GM12878 (cell line): ENCODE measurements around the gene ZBTB7B. TPM values are rescaled to one million over a fixed set of nuclear protein-coding genes. Genes with fewer than 3 reads are reported as not detected.

Experiments used
- ATAC-seq: fragments of 200-7000 bp; cut with Tn5 transposase; 3 replicates; pipeline ENCODE4 v1.9.1; 2020; ENCODE audit warnings: mild to moderate bottlenecking, moderate library complexity
- BruUV-seq: library from RNA; stranded (reverse); fragments of 400-500 nt; replicated peaks from 2 replicates; lab custom pipeline; 2021; lab: Mats Ljungman, UMichigan
- CTCF ChIA-PET: fragments of 300-600 bp; sonication (Branson Sonifier 250); formaldehyde crosslinking; extraction: SDS; loops from one replicate; lab custom pipeline; 2021; ENCODE audit warnings: inconsistent platforms; lab: Yijun Ruan, JAX
- POLR2A ChIA-PET: fragments of 350-600 bp; formaldehyde crosslinking; extraction: SDS; loops from one replicate; lab custom pipeline; 2021; ENCODE audit warnings: inconsistent platforms; lab: Charles Lee
- RAD21 ChIA-PET: fragments of 300-600 bp; sonication (Branson Sonifier 250); formaldehyde crosslinking; loops from one replicate; lab custom pipeline; 2023; ENCODE audit warnings: antibody characterized with exemption; ENCODE audit not compliant: unreplicated experiment; lab: Charles Lee
- SMC1A ChIA-PET: fragments of 300-600 bp; sonication (Branson Sonifier 250); formaldehyde crosslinking; loops from one replicate; lab custom pipeline; 2023; ENCODE audit not compliant: unreplicated experiment, uncharacterized antibody; lab: Charles Lee
- DNase-seq: peaks from one replicate; pipeline ENCODE4 v3.0.0-alpha.2; 2011; ENCODE audit warnings: low read depth, low spot score
- FAIRE-seq: peaks from 3 replicates; lab custom pipeline; 2011; peaks lifted over from hg19 to GRCh38; lab: Jason Lieb, UNC
- H2AFZ ChIP-seq: 2 replicates; pipeline ENCODE4 v1.6.0; 2011; ENCODE audit warnings: low read depth, low read length, control low read depth; ENCODE audit not compliant: control insufficient read depth
- H3K27ac ChIP-seq: 2 replicates; pipeline ENCODE4 v1.5.1; 2011; ENCODE audit warnings: control low read depth; ENCODE audit not compliant: control insufficient read depth, insufficient read depth
- H3K27me3 ChIP-seq, 2 experiments: replicated peaks in 1 of 2; 2 replicates each; pipeline versions ENCODE4 v1.6.0 to v1.6.1; 2011; ENCODE audit warnings: low read length in 1 of 2; ENCODE audit not compliant: control insufficient read depth in 2 of 2, insufficient read depth in 2 of 2
- H3K36me3 ChIP-seq, 2 experiments: 2 replicates each; pipeline ENCODE4 v1.5.1; 2011; ENCODE audit warnings: low read length in 1 of 2; ENCODE audit not compliant: control insufficient read depth in 2 of 2, insufficient read depth in 2 of 2
- H3K4me1 ChIP-seq: 2 replicates; pipeline ENCODE4 v1.6.1; 2011; ENCODE audit warnings: mild to moderate bottlenecking, low read length, moderate library complexity, mixed read lengths; ENCODE audit not compliant: control insufficient read depth, insufficient read depth
- H3K4me2 ChIP-seq: 2 replicates; pipeline ENCODE4 v1.6.0; 2011; ENCODE audit warnings: control low read depth; ENCODE audit not compliant: control insufficient read depth, insufficient read depth
- H3K4me3 ChIP-seq: fragments of 200-600 bp; sonication (generic); 2 replicates; pipeline ENCODE4 v1.5.1; 2016
- H3K79me2 ChIP-seq: 2 replicates; pipeline ENCODE4 v1.6.0; 2011; ENCODE audit warnings: low read length; ENCODE audit not compliant: control insufficient read depth, insufficient read depth
- H3K9ac ChIP-seq: 2 replicates; pipeline ENCODE4 v1.8.0; 2011; ENCODE audit warnings: low read length, control low read depth, mixed read lengths; ENCODE audit not compliant: control insufficient read depth, insufficient read depth
- H3K9me3 ChIP-seq: replicated peaks from 3 replicates; pipeline ENCODE4 v1.5.1; 2011; ENCODE audit warnings: mild to moderate bottlenecking, low read length; ENCODE audit not compliant: control insufficient read depth, insufficient read depth
- H4K20me1 ChIP-seq: 2 replicates; pipeline ENCODE4 v1.6.0; 2011; ENCODE audit not compliant: control insufficient read depth, insufficient read depth
- CBFB ChIP-seq: IDR thresholded peaks from 2 replicates; pipeline ENCODE4 v1.6.1; 2016; ENCODE audit warnings: antibody characterized with exemption, low read depth
- CHD1 ChIP-seq: IDR thresholded peaks from 2 replicates; pipeline ENCODE4 v1.6.1; 2012; ENCODE audit warnings: low read depth, low read length, improper control_type of control experiment
- CHD2 ChIP-seq: IDR thresholded peaks from 2 replicates; pipeline ENCODE4 v1.6.1; 2011; ENCODE audit warnings: low read depth, low read length, improper control_type of control experiment, borderline replicate concordance
- DPF2 ChIP-seq: fragments of 450-650 bp; IDR thresholded peaks from 2 replicates; pipeline ENCODE4 v1.6.1; 2017; ENCODE audit warnings: mild to moderate bottlenecking
- EZH2 ChIP-seq: IDR thresholded peaks from 2 replicates; pipeline ENCODE4 v1.6.1; 2012; ENCODE audit warnings: low read depth, mild to moderate bottlenecking, control low read depth, inconsistent platforms, low read length, borderline replicate concordance; ENCODE audit not compliant: control insufficient read depth
- FOXK2 ChIP-seq: fragments of 450-650 bp; IDR thresholded peaks from 2 replicates; pipeline ENCODE4 v1.6.1; 2017; ENCODE audit warnings: mild to moderate bottlenecking, moderate library complexity
- HCFC1 ChIP-seq: fragments of 150-350 bp; IDR thresholded peaks from 2 replicates; pipeline ENCODE4 v1.6.1; 2014; ENCODE audit warnings: low read length
- HDGF ChIP-seq: fragments of 450-650 bp; IDR thresholded peaks from 2 replicates; pipeline ENCODE4 v1.6.1; 2016; ENCODE audit warnings: antibody characterized with exemption
- IKZF1 ChIP-seq: fragments of 450-650 bp; conservative IDR thresholded peaks from 2 replicates; pipeline ENCODE4 v1.6.1; 2017; ENCODE audit warnings: antibody characterized with exemption, mild to moderate bottlenecking
- IRF4 ChIP-seq: IDR thresholded peaks from 2 replicates; pipeline ENCODE4 v1.6.1; 2011; ENCODE audit warnings: low read depth, low read length
- LARP7 ChIP-seq: fragments of 450-650 bp; IDR thresholded peaks from 2 replicates; pipeline ENCODE4 v1.6.1; 2017; ENCODE audit warnings: mild to moderate bottlenecking
- MEF2B ChIP-seq: fragments of 450-650 bp; IDR thresholded peaks from 2 replicates; pipeline ENCODE4 v1.6.1; 2018; ENCODE audit warnings: mild to moderate bottlenecking, moderate library complexity; ENCODE audit not compliant: partially characterized antibody, poor library complexity, severe bottlenecking
- MXI1 ChIP-seq: fragments of 150-350 bp; IDR thresholded peaks from 2 replicates; pipeline ENCODE4 v1.6.1; 2011; ENCODE audit warnings: low read depth, mild to moderate bottlenecking, inconsistent platforms, low read length, improper control_type of control experiment
- NFIC ChIP-seq: IDR thresholded peaks from 2 replicates; pipeline ENCODE4 v1.6.1; 2012; ENCODE audit warnings: low read depth, mild to moderate bottlenecking, inconsistent platforms, low read length, moderate library complexity
- NRF1 ChIP-seq: conservative IDR thresholded peaks from 2 replicates; pipeline ENCODE4 v1.6.1; 2011; ENCODE audit warnings: mild to moderate bottlenecking, low read depth, low read length, improper control_type of control experiment
- RELA ChIP-seq: fragments of 450-650 bp; IDR thresholded peaks from 2 replicates; pipeline ENCODE4 v1.8.0; 2014; ENCODE audit warnings: borderline replicate concordance; ENCODE audit not compliant: partially characterized antibody
- SMARCA5 ChIP-seq: fragments of 450-650 bp; IDR thresholded peaks from 2 replicates; pipeline ENCODE4 v1.6.1; 2017; ENCODE audit warnings: mild to moderate bottlenecking
- SP1 ChIP-seq: IDR thresholded peaks from one replicate; pipeline ENCODE4 v1.6.1; 2011; ENCODE audit warnings: low read depth, low read length
- SREBF2 ChIP-seq: IDR thresholded peaks from 2 replicates; pipeline ENCODE4 v1.6.1; 2012; ENCODE audit warnings: mild to moderate bottlenecking, low read length
- SRF ChIP-seq, 2 experiments: IDR thresholded peaks; 2 replicates each; pipeline ENCODE4 v1.6.1; 2011; ENCODE audit warnings: low read depth in 2 of 2, low read length in 2 of 2, mild to moderate bottlenecking in 1 of 2, moderate library complexity in 1 of 2
- STAT1 ChIP-seq: fragments of 450-650 bp; conservative IDR thresholded peaks from 2 replicates; pipeline ENCODE4 v1.6.1; 2014; ENCODE audit warnings: antibody characterized with exemption, mild to moderate bottlenecking
- TCF3 ChIP-seq: IDR thresholded peaks from 2 replicates; pipeline ENCODE4 v1.6.1; 2012; ENCODE audit warnings: low read depth, mild to moderate bottlenecking, low read length, borderline replicate concordance; ENCODE audit not compliant: insufficient read depth
- YY1 ChIP-seq: IDR thresholded peaks from 2 replicates; pipeline ENCODE4 v1.6.1; 2011; ENCODE audit warnings: low read depth, mild to moderate bottlenecking, low read length
- ZNF274 ChIP-seq: IDR thresholded peaks from one replicate; pipeline ENCODE4 v1.8.0; 2011; ENCODE audit not compliant: insufficient read length, insufficient read depth
- ZNF622 ChIP-seq: fragments of 450-650 bp; IDR thresholded peaks from 2 replicates; pipeline ENCODE4 v1.6.1; 2017; ENCODE audit warnings: mild to moderate bottlenecking, inconsistent platforms
- WGBS: methylation state at CpG from one replicate; pipeline ENCODE4 v1.1.6; 2016; ENCODE audit warnings: low lambda C conversion rate; ENCODE audit not compliant: insufficient replicate concordance, insufficient coverage; ENCODE audit errors: missing lambda C conversion rate; 5-methylcytosine and 5-hydroxymethylcytosine counted together
- in situ Hi-C: fragments of 300-500 bp; cut with MboI; formaldehyde crosslinking; loops from 9 replicates; pipeline ENCODE4 v1.14.3; 2018; ENCODE audit warnings: mixed read lengths
- intact Hi-C: fragments of 100-400 bp; cut with micrococcal nuclease; formaldehyde crosslinking; loops from one replicate; pipeline ENCODE4 v1.14.2; 2022; ENCODE audit not compliant: unreplicated experiment
- polyA plus RNA-seq, 11 experiments: library from polyadenylated mRNA; depleted of rRNA in 4 of 11; unstranded in 6 of 11; stranded (reverse) in 5 of 11; fragments of >200 nt; fragmentation: Nextera tagmentation in 4 of 11; fragmentation: Illumina TruSeq in 1 of 11; extraction: Ambion mirVana in 4 of 11; extraction: Trizol in 1 of 11; gene quantifications; 1 replicate in 1 of 11; 2 replicates in 10 of 11; pipeline versions ENCODE4 v1.2.1 to v1.2.3, GENCODE V29; 2011 to 2016; ENCODE audit warnings: inconsistent platforms in 2 of 11, missing spikeins in 2 of 11, low read depth in 1 of 11
- total RNA-seq, 4 experiments: library from RNA; depleted of rRNA in 3 of 4; stranded (reverse); fragments of >200 nt in 3 of 4; fragmentation: Illumina TruSeq in 1 of 4; extraction: Trizol in 1 of 4; gene quantifications; 2 replicates each; pipeline versions ENCODE4 v1.2.1 to v1.2.3, GENCODE V29; 2013 to 2021
- TF ChIP-seq, protein P1 (sequence below): fragments of 450-650 bp; IDR thresholded peaks from 2 replicates; pipeline ENCODE4 v1.6.1; 2017; ENCODE audit warnings: mild to moderate bottlenecking

Gene ZBTB7B
- total and polyA plus RNA-seq, 10 of the 15 experiments (the other 5 are each of a cell fraction or from before 2014, with no cell fraction given) = 0.11 to 44.9 (median 11.3) TPM

DNA sequence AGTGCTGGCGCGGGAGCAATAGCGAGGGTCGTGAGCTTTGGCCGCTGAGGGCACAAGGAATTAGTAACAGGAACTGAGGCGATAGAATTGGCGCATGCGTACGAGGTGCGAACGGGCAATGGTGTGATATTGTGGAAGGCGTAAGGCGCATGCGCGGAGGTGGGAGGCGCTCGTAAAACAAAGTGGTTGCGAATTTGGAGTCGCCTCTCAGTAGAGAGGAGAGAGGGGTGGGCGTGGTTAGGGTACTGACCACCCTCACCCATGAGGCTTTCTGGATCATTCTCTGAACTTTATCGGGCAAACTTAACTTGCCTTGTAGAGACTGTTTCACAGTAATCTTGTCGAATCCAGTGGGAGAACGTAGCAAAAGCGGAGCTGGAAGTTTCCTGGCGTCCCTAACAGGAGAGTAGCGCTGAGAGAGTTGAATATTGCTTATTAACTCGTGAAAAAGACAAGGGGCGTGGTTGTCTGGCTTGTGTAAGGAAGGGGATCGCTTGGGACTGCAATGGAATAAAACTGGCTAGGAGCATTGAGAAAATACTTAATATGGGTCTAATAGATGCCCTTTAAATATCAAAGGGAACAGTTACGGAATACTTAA, 27.7 kb upstream of the ZBTB7B start:
- intact Hi-C loops = loop anchor here (1.0 to 5.0 kb wide), 2 partner anchors 24 to 87 kb away; partner anchors contain the start of gene EFNA4
- POLR2A ChIA-PET = interaction anchor here (0.7 to 9.8 kb wide), 10 partner anchors 8 to 110 kb away, joined by 3 to 140 read pairs (median 6); partner anchors contain the start of genes FLAD1, KCNN3, PBXIP1 and PMVK
- H3K9me3 ChIP-seq = no peaks in the 10 kb centered on the region
- H3K4me3 ChIP-seq = peak overlapping the region; percentile 90
- FAIRE-seq (no peak), ATAC-seq (peak; percentile 62), DNase-seq (peak; percentile 97)
- peaks cover 0 to 12% of the 10 kb centered on the region in 2 experiments; a peak in 3 of 4 replicates for H3K36me3 ChIP-seq
- H3K4me1 ChIP-seq = peaks cover 28% of the 10 kb centered on the region
- H4K20me1 ChIP-seq = no peaks in the 10 kb centered on the region
- H3K79me2 ChIP-seq = peaks cover 71% of the 10 kb centered on the region
- H3K9ac ChIP-seq = peak overlapping the region; percentile 87
- RAD21 ChIA-PET = interaction anchor here (0.9 to 1.6 kb wide), 3 partner anchors 39 to 110 kb away, joined by 3 to 9 read pairs (median 3); partner anchors contain the start of gene KCNN3
- peak overlapping the region; percentile 89 for H3K4me2 ChIP-seq
- SMC1A ChIA-PET = interaction anchor here (1.0 to 5.4 kb wide), 4 partner anchors 9 to 42 kb away, joined by 3 to 30 read pairs (median 11); partner anchors contain the start of gene FLAD1
- peak overlapping the region; percentile 82 for H2AFZ ChIP-seq
- CTCF ChIA-PET = interaction anchor here (1.1 to 20.6 kb wide), 7 partner anchors 9 to 227 kb away, joined by 3 to 226 read pairs (median 4); partner anchors contain the start of genes FLAD1, LENEP, PBXIP1 and ZBTB7B
- no peaks in the 10 kb centered on the region for H3K27me3 ChIP-seq
- under 1% methylated on average over 30 of the region's 30 CpGs for WGBS
- H3K27ac ChIP-seq = peak overlapping the region; percentile 96
- BruUV-seq = TSS peak; percentile 79
- in situ Hi-C loops = no loop called here
- TF ChIP-seq IKZF1 (peak; percentile 92), YY1 (no peak), SMARCA5 (peak; percentile 87; the same call in 1 of the 2 replicates), FOXK2 (peak; percentile 87), HDGF (peak; percentile 45; the same call in 1 of the 2 replicates), SRF (IDR thresholded peaks at IDR 0.05; ENCODE audit: low read depth in 2 of 2, low read length in 2 of 2) (no peak), TCF3 (no peak), LARP7 (0 out of 2 replicates have a peak, but pooled peaks have one; percentile 37), NRF1 (peak; percentile 94), HCFC1 (0 out of 2 replicates have a peak, but pooled peaks have one; percentile 10), CHD1 (0 out of 2 replicates have a peak, but pooled peaks have one; percentile 37), SREBF2 (no peak), ZNF622 (no peak), CBFB (no peak; the same call in 1 of the 2 replicates), IRF4 (no peak), MXI1 (peak; percentile 68), SP1 (no peak), STAT1 (no peak), RELA (peak; percentile 11), CHD2 (no peak), NFIC (peak; percentile 40; the same call in 1 of the 2 replicates), EZH2 (no peak), MEF2B (no peak), DPF2 (peak; percentile 45; the same call in 1 of the 2 replicates), ZNF274 (no peak)
- TF ChIP-seq, protein P1, sequence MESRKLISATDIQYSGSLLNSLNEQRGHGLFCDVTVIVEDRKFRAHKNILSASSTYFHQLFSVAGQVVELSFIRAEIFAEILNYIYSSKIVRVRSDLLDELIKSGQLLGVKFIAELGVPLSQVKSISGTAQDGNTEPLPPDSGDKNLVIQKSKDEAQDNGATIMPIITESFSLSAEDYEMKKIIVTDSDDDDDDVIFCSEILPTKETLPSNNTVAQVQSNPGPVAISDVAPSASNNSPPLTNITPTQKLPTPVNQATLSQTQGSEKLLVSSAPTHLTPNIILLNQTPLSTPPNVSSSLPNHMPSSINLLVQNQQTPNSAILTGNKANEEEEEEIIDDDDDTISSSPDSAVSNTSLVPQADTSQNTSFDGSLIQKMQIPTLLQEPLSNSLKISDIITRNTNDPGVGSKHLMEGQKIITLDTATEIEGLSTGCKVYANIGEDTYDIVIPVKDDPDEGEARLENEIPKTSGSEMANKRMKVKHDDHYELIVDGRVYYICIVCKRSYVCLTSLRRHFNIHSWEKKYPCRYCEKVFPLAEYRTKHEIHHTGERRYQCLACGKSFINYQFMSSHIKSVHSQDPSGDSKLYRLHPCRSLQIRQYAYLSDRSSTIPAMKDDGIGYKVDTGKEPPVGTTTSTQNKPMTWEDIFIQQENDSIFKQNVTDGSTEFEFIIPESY = no peak
